Trophoblast cell (in vitro differentiated cells and primary cell): ENCODE data around the gene GRB2.
A peak's percentile ranks its signal among the peaks of the same experiment; 100 is the strongest.

Experiments
- DNase-seq, 2 donors: peaks; one replicate each; pipeline ENCODE4 v3.0.0-alpha.2; 2016
- H2AFZ ChIP-seq: 2 replicates; pipeline ENCODE4 v1.6.1; 2013; ENCODE audit warnings: low read length, moderate library complexity, mild to moderate bottlenecking; ENCODE audit not compliant: insufficient read depth, poor library complexity
- H2AK5ac ChIP-seq: 2 replicates; pipeline ENCODE4 v1.6.1; 2013; ENCODE audit warnings: mild to moderate bottlenecking, low read length
- H2BK120ac ChIP-seq: 2 replicates; pipeline ENCODE4 v1.6.1; 2013; ENCODE audit warnings: low read length, mild to moderate bottlenecking, moderate library complexity; ENCODE audit not compliant: insufficient read depth, poor library complexity
- H2BK12ac ChIP-seq: 2 replicates; pipeline ENCODE4 v1.6.1; 2013; ENCODE audit warnings: mild to moderate bottlenecking, low read length, moderate library complexity
- H2BK5ac ChIP-seq: 2 replicates; pipeline ENCODE4 v1.6.1; 2013; ENCODE audit warnings: low read length, low read depth, moderate library complexity, mild to moderate bottlenecking; ENCODE audit not compliant: poor library complexity
- H3K14ac ChIP-seq: 2 replicates; pipeline ENCODE4 v1.6.1; 2013; ENCODE audit warnings: mild to moderate bottlenecking, low read length
- H3K18ac ChIP-seq: 2 replicates; pipeline ENCODE4 v1.6.1; 2013; ENCODE audit warnings: mild to moderate bottlenecking, low read length
- H3K23ac ChIP-seq: 2 replicates; pipeline ENCODE4 v1.6.1; 2013; ENCODE audit warnings: low read length
- H3K27ac ChIP-seq: 2 replicates; pipeline ENCODE4 v1.5.1; 2013; ENCODE audit warnings: low read depth, mild to moderate bottlenecking, inconsistent platforms, low read length, moderate library complexity
- H3K27me3 ChIP-seq: 2 replicates; pipeline ENCODE4 v1.6.1; 2013; ENCODE audit warnings: inconsistent platforms, mild to moderate bottlenecking, low read length, moderate library complexity; ENCODE audit not compliant: insufficient read depth
- H3K36me3 ChIP-seq, 2 experiments: 1 replicate in 1 of 2; 2 replicates in 1 of 2; pipeline ENCODE4 v1.6.1; 2013; ENCODE audit warnings: low read length in 2 of 2, mild to moderate bottlenecking in 2 of 2, moderate library complexity in 1 of 2; ENCODE audit not compliant: insufficient read depth in 2 of 2, control insufficient read depth in 1 of 2
- H3K4ac ChIP-seq: 2 replicates; pipeline ENCODE4 v1.6.1; 2013; ENCODE audit warnings: low read depth, mild to moderate bottlenecking, low read length, moderate library complexity
- H3K4me1 ChIP-seq, 2 experiments: 1 replicate in 1 of 2; 2 replicates in 1 of 2; pipeline ENCODE4 v1.6.1; 2013; ENCODE audit warnings: low read length in 2 of 2, mild to moderate bottlenecking in 2 of 2, moderate library complexity in 1 of 2; ENCODE audit not compliant: insufficient read depth in 2 of 2, control insufficient read depth in 1 of 2
- H3K4me2 ChIP-seq: 2 replicates; pipeline ENCODE4 v1.6.1; 2013; ENCODE audit warnings: inconsistent platforms, mild to moderate bottlenecking, low read length, moderate library complexity
- H3K4me3 ChIP-seq: 2 replicates; pipeline ENCODE4 v1.5.1; 2013; ENCODE audit warnings: mild to moderate bottlenecking, low read depth, low read length, inconsistent platforms
- H3K79me1 ChIP-seq: one replicate; pipeline ENCODE4 v1.6.1; 2013; ENCODE audit warnings: low read length
- H3K79me2 ChIP-seq: 2 replicates; pipeline ENCODE4 v1.6.1; 2013; ENCODE audit warnings: low read length, mild to moderate bottlenecking; ENCODE audit not compliant: control insufficient read depth, insufficient read depth, poor library complexity
- H3K9ac ChIP-seq: 2 replicates; pipeline ENCODE4 v1.6.1; 2013; ENCODE audit warnings: mild to moderate bottlenecking, low read length
- H3K9me3 ChIP-seq: 2 replicates; pipeline ENCODE4 v1.6.1; 2013; ENCODE audit warnings: low read depth, mild to moderate bottlenecking, control low read depth, inconsistent platforms, low read length; ENCODE audit not compliant: insufficient read depth
- H4K12ac ChIP-seq: 2 replicates; pipeline ENCODE4 v1.6.1; 2013; ENCODE audit warnings: low read depth, mild to moderate bottlenecking, low read length, moderate library complexity
- H4K8ac ChIP-seq: 2 replicates; pipeline ENCODE4 v1.6.1; 2013; ENCODE audit warnings: low read depth, mild to moderate bottlenecking, low read length, moderate library complexity
- H4K91ac ChIP-seq: one replicate; pipeline ENCODE4 v1.6.1; 2013; ENCODE audit warnings: low read depth, mild to moderate bottlenecking, low read length, moderate library complexity
- WGBS: extraction: QIAGEN DNeasy Blood & Tissue Kit; methylation state at CpG from one replicate; pipeline ENCODE4 v1.1.7; 2013; ENCODE audit warnings: missing lambda C conversion rate; ENCODE audit not compliant: insufficient read length, insufficient coverage; ENCODE audit errors: extremely low coverage; 5-methylcytosine and 5-hydroxymethylcytosine counted together

GRB2 gene

GRCh38 chr17:75404731-75405364 is 630 bp downstream of the GRB2 start:
- H2BK5ac ChIP-seq: peak overlapping the region; percentile 79

GRCh38 chr17:75404223-75404730 is 1.2 kb downstream of the GRB2 start:
- Histone ChIP-seq H3K23ac (no peak overlapping the region), H3K4me3 (peak overlapping the region; percentile 99), H2AK5ac (no peak overlapping the region), H4K91ac (no peak overlapping the region), H2BK5ac (no peak overlapping the region), H2AFZ (no peak overlapping the region), H3K9ac (peak overlapping the region; percentile 41), H3K27me3 (no peaks in the 10 kb centered on the region), H3K36me3 (no peaks in the 10 kb centered on the region), H3K4me2 (peak overlapping the region; percentile 99), H3K4ac (peak overlapping the region; percentile 25), H3K27ac (peak overlapping the region; percentile 25), H4K8ac (no peak overlapping the region), H2BK120ac (no peak overlapping the region), H3K4me1 (peaks cover 0 to 5% of the 10 kb centered on the region in 2 experiments), H3K9me3 (no peaks in the 10 kb centered on the region), H4K12ac (no peak overlapping the region), H3K18ac (no peak overlapping the region), H3K14ac (no peak overlapping the region), H2BK12ac (no peak overlapping the region), H3K79me1 (peaks cover 5% of the 10 kb centered on the region), H3K79me2 (peaks cover 19% of the 10 kb centered on the region)
- no CpG with 5 or more reads among the region's 15 CpGs for WGBS
- peak; percentile 67 to 88 for DNase-seq

More at GRCh38 chr17:75404731-75405364, 630 bp downstream of the GRB2 start:
- H3K36me3 ChIP-seq: no peaks in the 10 kb centered on the region
- H3K23ac ChIP-seq: no peak overlapping the region
- peak overlapping the region; percentile 81 for H2BK120ac ChIP-seq
- no peak overlapping the region for H2BK12ac ChIP-seq
- peak overlapping the region; percentile 99 for H3K4me2 ChIP-seq
- H4K12ac ChIP-seq: peak overlapping the region; percentile 70
- peaks cover 16% of the 10 kb centered on the region for H3K79me2 ChIP-seq
- peaks cover 5% of the 10 kb centered on the region for H3K79me1 ChIP-seq
- H3K4me3 ChIP-seq: peak overlapping the region; percentile 99
- H3K14ac ChIP-seq: peak overlapping the region; percentile 92
- peak overlapping the region; percentile 91 for H2AFZ ChIP-seq
- DNase-seq: peak; percentile 51 to 67
- H3K18ac ChIP-seq: peak overlapping the region; percentile 98
- H3K9ac ChIP-seq: peak overlapping the region; percentile 92
- peak overlapping the region; percentile 73 for H3K27ac ChIP-seq
- H3K4me1 ChIP-seq: peaks cover 0 to 5% of the 10 kb centered on the region in 2 experiments
- H4K91ac ChIP-seq: peak overlapping the region; percentile 82
- no CpG with 5 or more reads among the region's 37 CpGs for WGBS
- peak overlapping the region; percentile 21 for H2AK5ac ChIP-seq
- H4K8ac ChIP-seq: peak overlapping the region; percentile 90
- no peaks in the 10 kb centered on the region for H3K27me3 ChIP-seq
- H3K4ac ChIP-seq: peak overlapping the region; percentile 96
- no peaks in the 10 kb centered on the region for H3K9me3 ChIP-seq

- Histone ChIP-seq H3K23ac (no peak overlapping the region), H3K18ac (no peak overlapping the region), H4K8ac (no peak overlapping the region), H3K4ac (peak overlapping the region; percentile 34), H2BK5ac (no peak overlapping the region), H2BK12ac (no peak overlapping the region), H3K79me2 (peaks cover 24% of the 10 kb centered on the region), H4K12ac (no peak overlapping the region), H3K27me3 (no peaks in the 10 kb centered on the region), H2AK5ac (no peak overlapping the region), H2BK120ac (no peak overlapping the region), H3K4me3 (no peak overlapping the region), H3K79me1 (peaks cover 5% of the 10 kb centered on the region), H3K36me3 (no peaks in the 10 kb centered on the region), H4K91ac (no peak overlapping the region), H3K14ac (no peak overlapping the region), H3K4me1 (peaks cover 0 to 5% of the 10 kb centered on the region in 2 experiments), H3K9me3 (no peaks in the 10 kb centered on the region), H3K9ac (no peak overlapping the region), H2AFZ (no peak overlapping the region), H3K27ac (no peak overlapping the region), H3K4me2 (no peak overlapping the region)
- WGBS: no CpG with 5 or more reads among the region's 5 CpGs
- DNase-seq: peak in 1 of 2 donors; percentile 36
Measured at GRCh38 chr17:75403131-75403530, 2.3 kb downstream of the GRB2 start.

- Histone ChIP-seq H2BK120ac (no peak overlapping the region), H2AK5ac (no peak overlapping the region), H3K9ac (no peak overlapping the region), H3K79me1 (peaks cover 5% of the 10 kb centered on the region), H4K91ac (no peak overlapping the region), H3K4me1 (peaks cover 0 to 5% of the 10 kb centered on the region in 2 experiments), H3K14ac (no peak overlapping the region), H2AFZ (no peak overlapping the region), H3K4me2 (no peak overlapping the region), H3K79me2 (peaks cover 25% of the 10 kb centered on the region), H4K12ac (no peak overlapping the region), H3K27me3 (no peaks in the 10 kb centered on the region), H4K8ac (no peak overlapping the region), H3K4me3 (no peak overlapping the region), H3K9me3 (no peaks in the 10 kb centered on the region), H3K27ac (no peak overlapping the region), H2BK5ac (no peak overlapping the region), H3K36me3 (no peaks in the 10 kb centered on the region), H3K4ac (no peak overlapping the region), H2BK12ac (no peak overlapping the region), H3K18ac (no peak overlapping the region), H3K23ac (no peak overlapping the region)
- no peak for DNase-seq
- no CpG with 5 or more reads among the region's 2 CpGs for WGBS
Measured at GRCh38 chr17:75402026-75402425, 3.5 kb downstream of the GRB2 start.
